ENCODE data around the gene FBXO48.

- TF ChIP-seq CTCF (conservative IDR thresholded peaks at IDR 0.05; ENCODE audit: low read depth, low read length) (no peak), POLR2A (IDR thresholded peaks at IDR 0.05; ENCODE audit: low read depth, low read length) (no peak), FOS (IDR thresholded peaks at IDR 0.05; ENCODE audit: low read depth, low read length) (no peak), MAFK (IDR thresholded peaks at IDR 0.05; ENCODE audit: low read depth, low read length) (no peak), BHLHE40 (IDR thresholded peaks at IDR 0.05; ENCODE audit: low read depth, low read length) (no peak)
These were observed 53.6 kb downstream of the FBXO48 start for GRCh38 chr2:68413466-68413865.

All from IMR-90 (cell line).